AG09309 (cell line): ENCODE measurements around the gene ZNF319.

Source experiments
- DNase-seq: peaks from one replicate; pipeline ENCODE4 v3.0.0-alpha.2; 2010; ENCODE audit warnings: low read depth
- H3K4me3 ChIP-seq: 2 replicates; pipeline ENCODE4 v1.5.1; 2011; ENCODE audit warnings: mild to moderate bottlenecking, low read depth, low read length, moderate library complexity; ENCODE audit not compliant: control insufficient read depth
- CTCF ChIP-seq: IDR thresholded peaks from 2 replicates; pipeline ENCODE4 v1.5.1; 2011; ENCODE audit warnings: mild to moderate bottlenecking, low read depth, low read length, inconsistent platforms; ENCODE audit not compliant: insufficient read depth, control insufficient read depth; ENCODE audit errors: missing control alignments

ZNF319 gene

GRCh38 chr16:57999971-58000705 lies at the start of gene ZNF319:
TSS of gene ZNF319 (minus strand) at chr16:58000672. CDS start at chr16:57998265, 2,407 bp downstream.
- no peak for DNase-seq
- H3K4me3 ChIP-seq: peak within 1 kb of the TSS; percentile 98
- no peak for TF ChIP-seq CTCF

GRCh38 chr16:58049232-58050185 lies 49.0 kb upstream of the ZNF319 start:
- no peak overlapping the region for H3K4me3 ChIP-seq
- no peak for DNase-seq
- TF ChIP-seq CTCF: no peak

DNA sequence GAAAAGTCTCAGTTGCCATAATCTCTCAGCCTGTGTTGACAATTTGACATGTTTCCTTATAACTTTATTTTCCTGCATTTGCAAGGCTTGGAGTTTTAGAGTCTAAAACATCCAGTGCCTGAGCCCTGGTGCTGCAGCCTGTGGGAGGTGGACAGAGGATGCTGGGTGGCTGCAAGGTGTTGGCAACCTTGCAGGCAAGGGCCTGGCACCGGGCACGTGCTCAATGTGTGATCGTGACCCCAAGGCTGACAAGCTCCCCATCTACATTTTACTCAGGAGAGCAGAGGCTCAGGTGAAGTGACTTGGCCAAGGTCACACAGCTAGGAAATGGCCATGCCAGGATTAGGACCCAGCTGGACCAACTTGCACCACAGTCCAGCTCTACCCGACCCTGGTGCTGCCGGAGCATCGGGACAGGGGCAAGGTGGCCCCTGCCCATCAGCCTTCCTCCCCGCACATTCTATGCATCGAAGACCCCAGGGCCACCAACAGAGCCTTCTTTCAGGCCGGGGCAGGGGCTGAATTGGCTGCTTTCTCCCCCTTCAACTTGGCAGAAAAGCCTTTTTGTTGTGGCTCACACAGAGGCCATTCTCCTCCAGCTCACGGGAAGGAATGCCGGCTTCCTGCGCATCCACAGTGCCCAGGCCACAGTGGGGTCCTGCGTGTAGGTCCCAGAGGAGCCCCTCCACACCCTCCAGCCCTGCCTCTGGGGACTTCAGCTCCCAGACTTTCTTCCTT lies 48.2 kb upstream of the ZNF319 start:
- H3K4me3 ChIP-seq: no peak overlapping the region
- no peak for TF ChIP-seq CTCF
- no peak for DNase-seq

GRCh38 chr16:58047557-58048348 lies 47.3 kb upstream of the ZNF319 start:
- DNase-seq: no peak
- no peak for TF ChIP-seq CTCF
- no peak overlapping the region for H3K4me3 ChIP-seq

GRCh38 chr16:58046936-58047335 lies 46.5 kb upstream of the ZNF319 start:
- H3K4me3 ChIP-seq: no peak overlapping the region
- no peak for DNase-seq
- TF ChIP-seq CTCF: no peak
